WTC11 (cell line): ENCODE results near the gene RCAN3. TPM values are rescaled to one million over a fixed set of nuclear protein-coding genes. Genes with fewer than 3 reads are reported as not detected.

Experiments used
- ATAC-seq: fragments of 200-7000 bp; cut with Tn5 transposase; 2 replicates; pipeline ENCODE4 v1.10.0; 2021; ENCODE audit warnings: mild to moderate bottlenecking, moderate library complexity
- CTCF ChIA-PET: fragments of 300-600 bp; sonication (Branson Sonifier 250); formaldehyde crosslinking; loops from one replicate; lab custom pipeline; 2021; ENCODE audit warnings: antibody characterized with exemption; lab: Charles Lee
- POLR2A ChIA-PET: fragments of 350-600 bp; sonication (Branson Sonifier 250); formaldehyde crosslinking; loops from one replicate; lab custom pipeline; 2021; ENCODE audit warnings: antibody characterized with exemption; lab: Charles Lee
- DNase-seq: peaks from one replicate; pipeline ENCODE4 v3.0.0; 2021; ENCODE audit warnings: low spot score
- H3K27ac Mint-ChIP-seq: 2 replicates; pipeline ENCODE4 v1.8.0; 2021; ENCODE audit warnings: mixed read lengths
- H3K27me3 Mint-ChIP-seq: 2 replicates; pipeline ENCODE4 v1.8.0; 2021; ENCODE audit warnings: low read depth, mild to moderate bottlenecking, moderate library complexity, mixed read lengths
- H3K36me3 Mint-ChIP-seq: 2 replicates; pipeline ENCODE4 v1.8.0; 2021; ENCODE audit warnings: mixed read lengths
- H3K4me1 Mint-ChIP-seq: 2 replicates; pipeline ENCODE4 v1.8.0; 2022; ENCODE audit warnings: mixed read lengths
- H3K4me3 Mint-ChIP-seq: 2 replicates; pipeline ENCODE4 v1.8.0; 2021; ENCODE audit warnings: mild to moderate bottlenecking, moderate library complexity, mixed read lengths
- H3K9me3 Mint-ChIP-seq: 2 replicates; pipeline ENCODE4 v1.8.0; 2021; ENCODE audit warnings: mixed read lengths
- CBFB ChIP-seq: sonication (generic); formaldehyde crosslinking; IDR thresholded peaks from 2 replicates; pipeline ENCODE4 v1.8.1; 2022; ENCODE audit warnings: mild to moderate bottlenecking, low read depth, missing genetic modification reagents
- ETV6 ChIP-seq: sonication (generic); formaldehyde crosslinking; IDR thresholded peaks from 2 replicates; pipeline ENCODE4 v1.8.1; 2022; ENCODE audit warnings: mild to moderate bottlenecking, missing genetic modification reagents
- GABPB1 ChIP-seq: sonication (generic); formaldehyde crosslinking; IDR thresholded peaks from 2 replicates; pipeline ENCODE4 v1.8.1; 2023; ENCODE audit warnings: mild to moderate bottlenecking, missing genetic modification reagents
- JUN ChIP-seq: sonication (generic); formaldehyde crosslinking; IDR thresholded peaks from 2 replicates; pipeline ENCODE4 v1.8.0; 2023; ENCODE audit warnings: mild to moderate bottlenecking, missing genetic modification reagents
- NFATC4 ChIP-seq: fragments of 250-450 bp; sonication (Bioruptor Pico); IDR thresholded peaks from 2 replicates; pipeline ENCODE4 v1.9.0; 2021; ENCODE audit warnings: mild to moderate bottlenecking
- NR2C2 ChIP-seq: sonication (generic); formaldehyde crosslinking; IDR thresholded peaks from 2 replicates; pipeline ENCODE4 v1.8.0; 2022; ENCODE audit warnings: mild to moderate bottlenecking, missing genetic modification reagents
- NR3C1 ChIP-seq: sonication (generic); formaldehyde crosslinking; conservative IDR thresholded peaks from 2 replicates; pipeline ENCODE4 v1.8.1; 2023; ENCODE audit warnings: low read depth, mild to moderate bottlenecking, missing genetic modification reagents
- SMAD4 ChIP-seq: sonication (generic); formaldehyde crosslinking; IDR thresholded peaks from 2 replicates; pipeline ENCODE4 v1.8.0; 2022; ENCODE audit warnings: mild to moderate bottlenecking, missing genetic modification reagents
- TP53 ChIP-seq: sonication (generic); formaldehyde crosslinking; IDR thresholded peaks from 2 replicates; pipeline ENCODE4 v1.8.1; 2023; ENCODE audit warnings: mild to moderate bottlenecking, missing genetic modification reagents
- ZNF219 ChIP-seq: sonication (generic); formaldehyde crosslinking; IDR thresholded peaks from 2 replicates; pipeline ENCODE4 v1.8.0; 2023; ENCODE audit warnings: missing genetic modification reagents, mild to moderate bottlenecking, borderline replicate concordance
- ZNF396 ChIP-seq: fragments of 250-450 bp; sonication (Bioruptor Pico); IDR thresholded peaks from 2 replicates; pipeline ENCODE4 v1.8.0; 2021; ENCODE audit warnings: mild to moderate bottlenecking, moderate library complexity, borderline replicate concordance
- ZNF416 ChIP-seq: fragments of 250-450 bp; sonication (Bioruptor Pico); IDR thresholded peaks from 2 replicates; pipeline ENCODE4 v1.9.0; 2021; ENCODE audit warnings: mild to moderate bottlenecking, inconsistent platforms
- ZNF671 ChIP-seq: fragments of 250-450 bp; sonication (Bioruptor Pico); IDR thresholded peaks from 2 replicates; pipeline ENCODE4 v1.8.0; 2021; ENCODE audit warnings: mild to moderate bottlenecking
- total RNA-seq: library from RNA; stranded (reverse); gene quantifications from 3 replicates; pipeline ENCODE4 v1.2.3, GENCODE V29; 2021
- TF ChIP-seq, protein P1 (sequence below): sonication (generic); formaldehyde crosslinking; IDR thresholded peaks from 2 replicates; pipeline ENCODE4 v1.8.0; 2022; ENCODE audit warnings: mild to moderate bottlenecking, missing genetic modification reagents
- TF ChIP-seq, protein P2 (sequence below): fragments of 250-450 bp; sonication (Bioruptor Pico); IDR thresholded peaks from 2 replicates; pipeline ENCODE4 v2.1.2; 2022; ENCODE audit warnings: mild to moderate bottlenecking, moderate library complexity
- TF ChIP-seq, protein P3 (sequence below): sonication (generic); formaldehyde crosslinking; IDR thresholded peaks from 2 replicates; pipeline ENCODE4 v1.8.1; 2022; ENCODE audit warnings: missing genetic modification reagents, borderline replicate concordance
- TF ChIP-seq, protein P4 (sequence below): sonication (generic); formaldehyde crosslinking; IDR thresholded peaks from 2 replicates; pipeline ENCODE4 v1.8.0; 2023; ENCODE audit warnings: missing genetic modification reagents
- TF ChIP-seq, protein P5 (sequence below): sonication (generic); formaldehyde crosslinking; conservative IDR thresholded peaks from 2 replicates; pipeline ENCODE4 v1.8.1; 2022; ENCODE audit warnings: mild to moderate bottlenecking, missing genetic modification reagents
- TF ChIP-seq, protein P6 (sequence below): fragments of 250-450 bp; sonication (Bioruptor Pico); conservative IDR thresholded peaks from 2 replicates; pipeline ENCODE4 v1.9.0; 2021; ENCODE audit warnings: mild to moderate bottlenecking

Gene RCAN3
- total RNA-seq, 1 experiment from 2014 or later = 23.3 TPM

DNA sequence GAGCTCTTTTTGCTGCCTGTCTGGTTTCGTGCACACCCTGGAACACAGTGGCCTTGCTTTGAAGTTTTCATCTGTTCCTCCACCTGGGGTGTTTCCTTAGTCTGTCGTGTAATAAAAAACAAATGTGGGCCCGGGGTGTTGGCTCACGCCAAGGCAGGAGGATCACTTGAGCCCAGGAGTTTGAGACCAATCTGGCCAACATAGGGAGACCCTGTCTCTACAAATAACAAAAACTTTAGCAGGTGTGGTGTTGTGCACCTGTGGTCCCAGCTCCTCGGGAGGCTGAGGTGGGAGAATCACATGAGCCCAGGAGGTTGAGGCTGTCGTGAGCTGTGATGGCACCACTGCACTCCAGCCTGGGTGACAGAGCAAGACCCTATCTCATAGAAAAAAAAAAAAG is 57.7 kb downstream of the RCAN3 start (continued):
- TF ChIP-seq NR2C2 (CRISPR knock-in tag) = no peak
- TF ChIP-seq TP53 (CRISPR knock-in tag) = no peak
- TF ChIP-seq, protein P1, sequence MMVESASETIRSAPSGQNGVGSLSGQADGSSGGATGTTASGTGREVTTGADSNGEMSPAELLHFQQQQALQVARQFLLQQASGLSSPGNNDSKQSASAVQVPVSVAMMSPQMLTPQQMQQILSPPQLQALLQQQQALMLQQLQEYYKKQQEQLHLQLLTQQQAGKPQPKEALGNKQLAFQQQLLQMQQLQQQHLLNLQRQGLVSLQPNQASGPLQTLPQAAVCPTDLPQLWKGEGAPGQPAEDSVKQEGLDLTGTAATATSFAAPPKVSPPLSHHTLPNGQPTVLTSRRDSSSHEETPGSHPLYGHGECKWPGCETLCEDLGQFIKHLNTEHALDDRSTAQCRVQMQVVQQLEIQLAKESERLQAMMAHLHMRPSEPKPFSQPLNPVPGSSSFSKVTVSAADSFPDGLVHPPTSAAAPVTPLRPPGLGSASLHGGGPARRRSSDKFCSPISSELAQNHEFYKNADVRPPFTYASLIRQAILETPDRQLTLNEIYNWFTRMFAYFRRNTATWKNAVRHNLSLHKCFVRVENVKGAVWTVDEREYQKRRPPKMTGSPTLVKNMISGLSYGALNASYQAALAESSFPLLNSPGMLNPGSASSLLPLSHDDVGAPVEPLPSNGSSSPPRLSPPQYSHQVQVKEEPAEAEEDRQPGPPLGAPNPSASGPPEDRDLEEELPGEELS (CRISPR knock-in tag) = no peak
- no peak for TF ChIP-seq ZNF671
- TF ChIP-seq, protein P2, sequence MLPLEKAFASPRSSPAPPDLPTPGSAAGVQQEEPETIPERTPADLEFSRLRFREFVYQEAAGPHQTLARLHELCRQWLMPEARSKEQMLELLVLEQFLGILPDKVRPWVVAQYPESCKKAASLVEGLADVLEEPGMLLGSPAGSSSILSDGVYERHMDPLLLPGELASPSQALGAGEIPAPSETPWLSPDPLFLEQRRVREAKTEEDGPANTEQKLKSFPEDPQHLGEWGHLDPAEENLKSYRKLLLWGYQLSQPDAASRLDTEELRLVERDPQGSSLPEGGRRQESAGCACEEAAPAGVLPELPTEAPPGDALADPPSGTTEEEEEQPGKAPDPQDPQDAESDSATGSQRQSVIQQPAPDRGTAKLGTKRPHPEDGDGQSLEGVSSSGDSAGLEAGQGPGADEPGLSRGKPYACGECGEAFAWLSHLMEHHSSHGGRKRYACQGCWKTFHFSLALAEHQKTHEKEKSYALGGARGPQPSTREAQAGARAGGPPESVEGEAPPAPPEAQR = no peak

DNA sequence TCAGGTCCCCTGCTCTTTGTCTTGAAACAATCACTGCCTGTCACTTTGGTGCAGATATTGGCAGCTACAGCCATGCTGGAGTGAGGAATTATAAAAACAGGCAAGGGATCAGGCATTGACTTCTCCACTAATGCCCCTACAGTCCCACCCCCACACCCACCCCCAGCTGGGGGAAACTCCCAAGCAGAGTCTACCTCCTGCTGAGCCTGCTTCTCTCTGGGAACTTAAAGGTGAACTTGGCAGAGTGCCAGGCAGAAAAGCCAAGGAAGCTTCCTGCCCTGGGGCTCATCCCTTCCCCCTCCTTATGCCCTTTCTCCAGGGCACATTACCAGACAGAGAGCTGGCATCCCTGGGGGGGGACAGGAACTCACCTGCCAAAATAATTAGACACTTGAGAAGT is 60.0 kb downstream of the RCAN3 start:
- ChIA-PET POLR2A (no interaction called here), CTCF (interaction anchor here (1.4 to 2.5 kb wide), 2 partner anchors 21 to 24 kb away, joined by 9 to 12 read pairs; no protein-coding TSS in a partner anchor)
- Mint-ChIP-seq H3K4me3 (no peak overlapping the region), H3K9me3 (peaks cover 14% of the 10 kb centered on the region), H3K4me1 (peaks cover 39% of the 10 kb centered on the region), H3K27ac (no peak overlapping the region), H3K36me3 (no peaks in the 10 kb centered on the region; the same call in 1 of the 2 replicates), H3K27me3 (peaks cover 3% of the 10 kb centered on the region; the same call in 1 of the 2 replicates)
- no peak for ATAC-seq
- DNase-seq = no peak
- no peak for TF ChIP-seq GABPB1 (CRISPR knock-in tag)
- TF ChIP-seq, protein P3, sequence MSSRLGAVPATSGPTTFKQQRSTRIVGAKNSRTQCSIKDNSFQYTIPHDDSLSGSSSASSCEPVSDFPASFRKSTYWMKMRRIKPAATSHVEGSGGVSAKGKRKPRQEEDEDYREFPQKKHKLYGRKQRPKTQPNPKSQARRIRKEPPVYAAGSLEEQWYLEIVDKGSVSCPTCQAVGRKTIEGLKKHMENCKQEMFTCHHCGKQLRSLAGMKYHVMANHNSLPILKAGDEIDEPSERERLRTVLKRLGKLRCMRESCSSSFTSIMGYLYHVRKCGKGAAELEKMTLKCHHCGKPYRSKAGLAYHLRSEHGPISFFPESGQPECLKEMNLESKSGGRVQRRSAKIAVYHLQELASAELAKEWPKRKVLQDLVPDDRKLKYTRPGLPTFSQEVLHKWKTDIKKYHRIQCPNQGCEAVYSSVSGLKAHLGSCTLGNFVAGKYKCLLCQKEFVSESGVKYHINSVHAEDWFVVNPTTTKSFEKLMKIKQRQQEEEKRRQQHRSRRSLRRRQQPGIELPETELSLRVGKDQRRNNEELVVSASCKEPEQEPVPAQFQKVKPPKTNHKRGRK = no peak
- TF ChIP-seq ZNF416 = no peak
- TF ChIP-seq SMAD4 (CRISPR knock-in tag) = no peak
- no peak for TF ChIP-seq ZNF396 (CRISPR knock-in tag)
- no peak for TF ChIP-seq NR3C1 (CRISPR knock-in tag)
- TF ChIP-seq, protein P4, sequence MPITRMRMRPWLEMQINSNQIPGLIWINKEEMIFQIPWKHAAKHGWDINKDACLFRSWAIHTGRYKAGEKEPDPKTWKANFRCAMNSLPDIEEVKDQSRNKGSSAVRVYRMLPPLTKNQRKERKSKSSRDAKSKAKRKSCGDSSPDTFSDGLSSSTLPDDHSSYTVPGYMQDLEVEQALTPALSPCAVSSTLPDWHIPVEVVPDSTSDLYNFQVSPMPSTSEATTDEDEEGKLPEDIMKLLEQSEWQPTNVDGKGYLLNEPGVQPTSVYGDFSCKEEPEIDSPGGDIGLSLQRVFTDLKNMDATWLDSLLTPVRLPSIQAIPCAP (CRISPR knock-in tag) = no peak

DNA sequence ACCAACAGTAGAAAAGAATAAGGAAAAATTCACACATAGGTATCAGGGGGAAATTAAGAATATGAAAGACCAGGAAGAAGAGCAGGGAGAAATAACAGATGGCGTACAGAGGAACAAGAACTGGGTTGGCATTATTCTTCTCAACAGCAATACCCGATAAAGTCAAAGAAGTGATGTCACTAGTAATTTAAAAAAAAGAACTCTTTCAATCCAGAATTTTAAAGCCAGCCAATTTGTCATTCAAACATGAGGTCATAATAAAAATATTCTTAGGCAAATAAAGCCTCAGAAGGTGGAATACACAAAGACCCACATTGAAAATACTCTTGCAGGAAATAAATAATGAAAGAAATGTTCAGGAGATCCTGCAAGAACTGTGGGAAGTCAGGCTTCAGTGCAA is 62.1 kb downstream of the RCAN3 start:
- ChIA-PET CTCF (interaction anchor here (1.0 to 2.5 kb wide), 3 partner anchors 23 to 755 kb away, joined by 3 to 8 read pairs (median 3); partner anchors contain the start of gene STPG1), POLR2A (no interaction called here)
- H3K4me1 Mint-ChIP-seq = peaks cover 30% of the 10 kb centered on the region
- TF ChIP-seq ZNF219 (CRISPR knock-in tag) = no peak
- TF ChIP-seq NFATC4 (CRISPR knock-in tag) = no peak
- TF ChIP-seq ETV6 (CRISPR knock-in tag) = no peak
- TF ChIP-seq JUN (CRISPR knock-in tag) = no peak
- TF ChIP-seq, protein P5, sequence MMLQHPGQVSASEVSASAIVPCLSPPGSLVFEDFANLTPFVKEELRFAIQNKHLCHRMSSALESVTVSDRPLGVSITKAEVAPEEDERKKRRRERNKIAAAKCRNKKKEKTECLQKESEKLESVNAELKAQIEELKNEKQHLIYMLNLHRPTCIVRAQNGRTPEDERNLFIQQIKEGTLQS (CRISPR knock-in tag) = no peak
- TF ChIP-seq, protein P6, sequence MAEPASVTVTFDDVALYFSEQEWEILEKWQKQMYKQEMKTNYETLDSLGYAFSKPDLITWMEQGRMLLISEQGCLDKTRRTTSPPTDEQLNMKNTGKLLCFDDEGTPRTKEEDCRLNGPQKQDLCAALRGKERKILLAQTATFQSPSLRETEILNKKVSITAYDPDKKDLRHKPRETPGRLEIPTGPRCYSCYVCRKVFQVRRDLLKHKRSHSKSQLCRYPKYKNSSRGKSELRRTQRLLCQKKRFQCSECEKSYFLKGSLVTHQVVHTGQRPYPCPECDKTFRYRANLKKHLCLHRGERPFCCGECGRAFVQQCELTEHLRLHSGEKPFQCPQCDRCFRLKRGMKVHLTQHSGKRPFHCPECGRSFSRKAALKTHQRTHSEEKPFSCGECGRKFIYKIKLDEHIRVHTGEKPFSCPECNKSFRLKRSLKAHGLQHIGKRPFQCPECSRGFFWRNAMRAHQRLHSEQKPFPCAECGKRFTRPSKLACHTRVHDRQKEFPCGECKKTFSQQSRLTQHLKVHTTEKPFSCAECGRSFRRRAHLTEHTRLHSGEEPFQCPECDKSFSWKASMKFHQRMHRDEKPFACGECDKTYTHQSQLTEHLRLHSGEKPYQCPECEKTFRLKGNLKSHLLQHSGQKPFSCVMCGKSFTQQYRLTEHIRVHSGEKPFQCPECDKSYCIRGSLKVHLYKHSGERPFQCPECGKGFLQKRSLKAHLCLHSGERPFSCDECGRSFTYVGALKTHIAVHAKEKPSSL = no peak
- TF ChIP-seq CBFB (CRISPR knock-in tag) = no peak
- no peaks in the 10 kb centered on the region; the same call in 1 of the 2 replicates for H3K36me3 Mint-ChIP-seq
- H3K27ac Mint-ChIP-seq = no peak overlapping the region
- no peaks in the 10 kb centered on the region for H3K27me3 Mint-ChIP-seq
- peaks cover 14% of the 10 kb centered on the region for H3K9me3 Mint-ChIP-seq
- no peak overlapping the region for H3K4me3 Mint-ChIP-seq
- DNase-seq (no peak), ATAC-seq (no peak)
